Kidney (tissue), 14 donors: ENCODE results near the gene ADAMTS17. TPM values are rescaled to one million over a fixed set of nuclear protein-coding genes. Genes with fewer than 3 reads are reported as not detected.

ENCODE experiments used
- DNase-seq, 5 donors: peaks; one replicate each; pipeline ENCODE4 v3.0.0-alpha.2; 2013 to 2020
- FAIRE-seq: peaks from 2 replicates; lab custom pipeline; 2012; peaks lifted over from hg19 to GRCh38; lab: Jason Lieb, UNC
- H3K27ac ChIP-seq, 2 donors: one replicate each; pipeline ENCODE4 v1.7.0; 2013; ENCODE audit warnings: low read depth in 2 of 2, low read length in 2 of 2, inconsistent platforms in 1 of 2
- H3K27me3 ChIP-seq: one replicate; pipeline ENCODE4 v1.7.1; 2013; ENCODE audit warnings: low read length, inconsistent platforms; ENCODE audit not compliant: control insufficient read depth, insufficient read depth
- H3K36me3 ChIP-seq, 3 donors: one replicate each; pipeline versions ENCODE4 v1.7.0 to v1.7.1; 2013; ENCODE audit warnings: low read length in 3 of 3, control low read depth in 1 of 3, inconsistent platforms in 1 of 3; ENCODE audit not compliant: insufficient read depth in 3 of 3, control insufficient read depth in 2 of 3
- H3K4me1 ChIP-seq, 3 donors: one replicate each; pipeline versions ENCODE4 v1.7.0 to v1.7.1; 2013; ENCODE audit warnings: low read length in 3 of 3, inconsistent platforms in 1 of 3, low read depth in 1 of 3; ENCODE audit not compliant: control insufficient read depth in 2 of 3, insufficient read depth in 2 of 3
- H3K4me3 ChIP-seq, 3 donors: one replicate each; pipeline versions ENCODE4 v1.7.0 to v1.8.1; 2013; ENCODE audit warnings: low read length in 3 of 3, control low read depth in 1 of 3, inconsistent platforms in 1 of 3
- H3K9ac ChIP-seq, 3 donors: one replicate each; pipeline versions ENCODE4 v1.7.0 to v1.7.1; 2013; ENCODE audit warnings: low read length in 3 of 3, control low read depth in 1 of 3, inconsistent platforms in 1 of 3
- H3K9me3 ChIP-seq, 3 donors: one replicate each; pipeline versions ENCODE4 v1.7.0 to v1.7.1; 2013; ENCODE audit warnings: low read length in 3 of 3, control low read depth in 1 of 3, inconsistent platforms in 1 of 3; ENCODE audit not compliant: control insufficient read depth in 2 of 3, insufficient read depth in 1 of 3
- CTCF ChIP-seq: IDR thresholded peaks from 3 replicates; pipeline ENCODE4 v1.5.1; 2012; ENCODE audit warnings: mild to moderate bottlenecking, moderate library complexity, borderline replicate concordance; ENCODE audit not compliant: insufficient read depth; ENCODE audit errors: extremely low read depth
- intact Hi-C: fragments of 100-400 bp; cut with DNase I; formaldehyde crosslinking; loops from one replicate; pipeline ENCODE4 v1.11.1; 2022
- polyA plus RNA-seq: library from polyadenylated mRNA; stranded (reverse); fragments of 350-450 nt; fragmentation: Illumina TruSeq; extraction: RNeasy Lipid Tissue Mini Kit (QIAGEN cat#74804); gene quantifications from one replicate; pipeline ENCODE4 v1.2.3, GENCODE V29; 2014; ENCODE audit warnings: low read depth, low replicate concordance; ENCODE audit not compliant: insufficient read depth
- total RNA-seq: library from RNA; stranded (reverse); fragmentation: NEBNext Ultra II Directional; extraction: Animal tissue kit (Norgen Biotek cat#: 25700); gene quantifications from one replicate; pipeline ENCODE4 v1.2.1, GENCODE V29; 2021
- donor health status: control.
- donor health status: control.
- donor health status: control.
- donor health status: control.
- donor health status: control.
- donor health status: DM: yes; HTN: yes; CAD: no.
- donor health status: Normal renal cell carcinoma (clear cell type).

Gene ADAMTS17
- total and polyA plus RNA-seq, 2 donors from 2014 or later: 1.7 to 2.2 TPM

DNA sequence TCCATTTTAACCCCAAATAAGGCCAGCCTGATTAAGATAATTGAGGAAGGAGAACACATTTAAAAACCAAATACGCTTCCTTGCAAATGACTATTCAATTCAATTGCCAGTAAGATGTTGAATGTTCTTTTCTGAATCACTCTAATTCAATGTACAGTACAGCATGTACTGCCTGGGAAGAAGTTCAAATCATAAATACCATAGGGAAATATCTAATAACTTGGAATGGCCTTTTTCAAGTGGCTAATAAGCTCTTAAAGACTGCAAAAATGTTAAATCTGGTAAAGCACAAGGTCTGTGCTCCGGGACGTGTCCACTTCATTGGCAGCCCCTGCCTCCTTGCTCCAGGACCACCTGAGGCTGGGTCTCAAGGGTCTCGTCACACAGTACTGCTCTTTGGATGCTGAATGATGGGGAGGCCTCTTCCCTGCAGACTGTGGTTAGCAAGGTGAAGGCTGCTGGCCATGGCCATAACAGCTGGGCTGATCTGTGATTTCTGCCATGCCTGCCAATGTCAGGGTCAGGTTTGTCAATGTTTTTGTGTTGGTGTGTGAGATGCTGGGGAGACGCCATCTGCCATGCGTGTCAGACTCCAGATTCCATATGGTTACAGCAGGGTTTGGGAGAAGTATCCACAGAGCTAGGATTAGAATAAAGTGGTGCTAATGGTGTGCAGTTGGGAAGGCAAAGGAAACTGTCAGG lies 300.5 kb downstream of the ADAMTS17 start:
- Histone ChIP-seq H3K27ac (no peak overlapping the region), H3K9me3 (no peaks in the 10 kb centered on the region), H3K9ac (no peak overlapping the region), H3K27me3 (no peaks in the 10 kb centered on the region), H3K36me3 (no peaks in the 10 kb centered on the region), H3K4me3 (no peak overlapping the region), H3K4me1 (no peaks in the 10 kb centered on the region)
- no peak for TF ChIP-seq CTCF
- FAIRE-seq (no peak), DNase-seq (no peak)
- intact Hi-C loops: no loop called here

GRCh38 chr15:100039994-100040393 lies 301.8 kb downstream of the ADAMTS17 start:
- no peak overlapping the region for H3K9ac ChIP-seq
- DNase-seq: no peak
- no peaks in the 10 kb centered on the region for H3K27me3 ChIP-seq
- FAIRE-seq: no peak
- H3K27ac ChIP-seq: no peak overlapping the region
- no peak overlapping the region for H3K4me3 ChIP-seq
- H3K36me3 ChIP-seq: no peaks in the 10 kb centered on the region
- intact Hi-C loops: no loop called here
- H3K4me1 ChIP-seq: no peaks in the 10 kb centered on the region
- no peak for TF ChIP-seq CTCF
- H3K9me3 ChIP-seq: no peaks in the 10 kb centered on the region

DNA sequence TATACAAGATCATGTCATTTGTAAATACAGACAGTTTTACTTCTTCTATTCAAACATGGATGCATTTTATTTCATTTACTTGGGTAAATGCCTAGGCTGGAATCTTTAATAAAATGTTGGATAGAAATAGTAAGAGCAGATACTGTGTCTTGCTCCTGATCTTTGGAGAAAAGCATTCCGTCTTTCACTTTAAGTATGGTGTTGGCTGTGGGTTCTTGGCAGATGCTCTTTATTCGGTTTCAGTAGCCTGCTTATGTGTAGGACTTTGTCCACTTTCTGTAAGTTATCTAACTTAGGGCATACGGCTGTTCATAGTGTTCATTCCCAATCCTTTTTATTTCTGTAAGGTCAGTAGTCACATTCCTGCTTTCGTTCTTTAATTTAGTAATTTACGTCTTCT lies 303.0 kb downstream of the ADAMTS17 start:
- FAIRE-seq (no peak), DNase-seq (peak in 1 of 5 donors; percentile 44)
- no peak for TF ChIP-seq CTCF
- Histone ChIP-seq H3K27ac (no peak overlapping the region), H3K9ac (no peak overlapping the region), H3K9me3 (no peaks in the 10 kb centered on the region), H3K36me3 (no peaks in the 10 kb centered on the region), H3K4me1 (no peaks in the 10 kb centered on the region), H3K4me3 (no peak overlapping the region), H3K27me3 (no peaks in the 10 kb centered on the region)
- intact Hi-C loops: no loop called here
